BE2C (cell line): ENCODE measurements around the gene MCC.

Experiments
- DNase-seq: peaks from one replicate; pipeline ENCODE4 v3.0.0-alpha.2; 2020
- H3K27me3 ChIP-seq: fragments of 250-450 bp; sonication (Bioruptor Pico); 2 replicates; pipeline ENCODE4 v1.5.1; 2020; ENCODE audit warnings: mild to moderate bottlenecking
- H3K36me3 ChIP-seq: fragments of 250-450 bp; sonication (Bioruptor Pico); 2 replicates; pipeline ENCODE4 v1.5.1; 2020; ENCODE audit warnings: mild to moderate bottlenecking
- H3K4me1 ChIP-seq: fragments of 250-450 bp; sonication (Bioruptor Pico); 2 replicates; pipeline ENCODE4 v1.5.1; 2020
- H3K4me3 ChIP-seq: 2 replicates; pipeline ENCODE4 v1.5.1; 2011; ENCODE audit warnings: low read depth, low read length
- H3K9me3 ChIP-seq: fragments of 250-450 bp; sonication (Bioruptor Pico); 2 replicates; pipeline ENCODE4 v1.5.1; 2020
- TF ChIP-seq, protein P1 (sequence below): IDR thresholded peaks from 2 replicates; pipeline ENCODE4 v1.5.1; 2012; ENCODE audit warnings: mild to moderate bottlenecking, low read depth, low read length

The MCC gene

GRCh38 chr5:113057557-113057984 is 430.7 kb downstream of the MCC start:
- peaks cover 40% of the 10 kb centered on the region for H3K4me1 ChIP-seq
- no peaks in the 10 kb centered on the region for H3K9me3 ChIP-seq
- TF ChIP-seq, protein P1, sequence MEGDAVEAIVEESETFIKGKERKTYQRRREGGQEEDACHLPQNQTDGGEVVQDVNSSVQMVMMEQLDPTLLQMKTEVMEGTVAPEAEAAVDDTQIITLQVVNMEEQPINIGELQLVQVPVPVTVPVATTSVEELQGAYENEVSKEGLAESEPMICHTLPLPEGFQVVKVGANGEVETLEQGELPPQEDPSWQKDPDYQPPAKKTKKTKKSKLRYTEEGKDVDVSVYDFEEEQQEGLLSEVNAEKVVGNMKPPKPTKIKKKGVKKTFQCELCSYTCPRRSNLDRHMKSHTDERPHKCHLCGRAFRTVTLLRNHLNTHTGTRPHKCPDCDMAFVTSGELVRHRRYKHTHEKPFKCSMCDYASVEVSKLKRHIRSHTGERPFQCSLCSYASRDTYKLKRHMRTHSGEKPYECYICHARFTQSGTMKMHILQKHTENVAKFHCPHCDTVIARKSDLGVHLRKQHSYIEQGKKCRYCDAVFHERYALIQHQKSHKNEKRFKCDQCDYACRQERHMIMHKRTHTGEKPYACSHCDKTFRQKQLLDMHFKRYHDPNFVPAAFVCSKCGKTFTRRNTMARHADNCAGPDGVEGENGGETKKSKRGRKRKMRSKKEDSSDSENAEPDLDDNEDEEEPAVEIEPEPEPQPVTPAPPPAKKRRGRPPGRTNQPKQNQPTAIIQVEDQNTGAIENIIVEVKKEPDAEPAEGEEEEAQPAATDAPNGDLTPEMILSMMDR: no peak
- DNase-seq: no peak
- no peak overlapping the region for H3K4me3 ChIP-seq
- H3K27me3 ChIP-seq: no peaks in the 10 kb centered on the region
- H3K36me3 ChIP-seq: peaks cover 69% of the 10 kb centered on the region

- no peaks in the 10 kb centered on the region for H3K9me3 ChIP-seq
- TF ChIP-seq, protein P1: no peak
- peaks cover 36% of the 10 kb centered on the region for H3K4me1 ChIP-seq
- no peaks in the 10 kb centered on the region for H3K27me3 ChIP-seq
- peaks cover 71% of the 10 kb centered on the region for H3K36me3 ChIP-seq
- H3K4me3 ChIP-seq: no peak overlapping the region
- no peak for DNase-seq
Observed at GRCh38 chr5:113056988-113057387, 431.3 kb downstream of the MCC start.

DNA sequence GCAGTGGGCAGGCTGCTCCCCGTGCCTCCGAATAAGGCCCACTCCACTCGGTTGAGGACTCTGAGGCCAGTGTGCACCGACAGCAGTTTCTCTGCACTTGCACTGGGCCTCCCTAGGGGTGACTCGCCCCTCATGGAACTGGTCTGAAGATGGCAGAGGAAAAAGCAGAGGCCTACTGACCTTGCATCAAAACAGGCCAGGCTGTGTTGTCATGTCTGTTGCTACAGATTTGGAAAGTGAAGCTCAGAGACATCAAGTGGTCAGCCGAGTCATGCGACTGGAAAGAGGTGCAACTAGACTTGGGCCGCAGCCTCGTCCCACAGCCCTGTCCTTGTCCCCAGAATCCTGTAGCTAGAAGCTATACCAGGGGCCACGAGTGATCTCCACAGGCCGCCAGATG is 433.4 kb downstream of the MCC start:
- TF ChIP-seq, protein P1: no peak
- Histone ChIP-seq H3K36me3 (peaks cover 75% of the 10 kb centered on the region), H3K27me3 (no peaks in the 10 kb centered on the region), H3K9me3 (no peaks in the 10 kb centered on the region), H3K4me3 (no peak overlapping the region), H3K4me1 (peaks cover 17% of the 10 kb centered on the region)
- no peak for DNase-seq

DNA sequence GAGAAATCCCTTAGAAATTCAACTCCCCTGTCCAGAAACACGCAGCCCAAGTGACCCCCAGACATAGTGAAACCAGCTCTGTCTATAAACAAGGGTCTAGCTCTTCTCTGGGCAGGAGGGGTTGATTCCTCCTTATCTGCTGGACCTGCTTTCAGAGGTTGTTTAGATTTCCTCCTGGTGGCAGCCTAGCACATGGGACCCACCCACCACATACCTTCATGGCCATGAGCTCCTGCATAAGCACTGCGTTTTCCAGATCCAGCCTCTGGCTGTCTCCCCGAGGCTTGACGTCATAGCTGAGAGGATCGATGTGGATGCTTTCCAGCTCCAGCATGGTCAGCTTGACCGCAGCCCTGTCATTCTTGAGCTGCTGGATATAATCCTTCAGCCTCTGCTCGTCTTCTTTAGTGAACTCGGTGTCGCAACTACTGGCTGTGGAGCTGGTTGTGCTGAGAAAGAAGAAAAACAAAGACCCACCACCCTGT is 434.7 kb downstream of the MCC start:
- DNase-seq: no peak
- Histone ChIP-seq H3K4me3 (no peak overlapping the region), H3K27me3 (no peaks in the 10 kb centered on the region), H3K36me3 (peaks cover 86% of the 10 kb centered on the region), H3K4me1 (peaks cover 10% of the 10 kb centered on the region), H3K9me3 (no peaks in the 10 kb centered on the region)
- TF ChIP-seq, protein P1: no peak

GRCh38 chr5:113052041-113052795 is 436.0 kb downstream of the MCC start:
- Histone ChIP-seq H3K4me1 (no peaks in the 10 kb centered on the region), H3K4me3 (no peak overlapping the region), H3K9me3 (no peaks in the 10 kb centered on the region), H3K27me3 (no peaks in the 10 kb centered on the region), H3K36me3 (peaks cover 91% of the 10 kb centered on the region)
- TF ChIP-seq, protein P1: no peak
- no peak for DNase-seq

GRCh38 chr5:113050721-113051382 is 437.4 kb downstream of the MCC start:
- TF ChIP-seq, protein P1: no peak
- no peak overlapping the region for H3K4me3 ChIP-seq
- no peak for DNase-seq
- no peaks in the 10 kb centered on the region for H3K27me3 ChIP-seq
- no peaks in the 10 kb centered on the region for H3K9me3 ChIP-seq
- peaks cover 88% of the 10 kb centered on the region for H3K36me3 ChIP-seq
- H3K4me1 ChIP-seq: no peaks in the 10 kb centered on the region
